NCI-H226 (cell line): ENCODE results near the gene KRT1.
"Not testable (repeated sequence)": the region's sequence is repeated elsewhere in the genome, so short reads cannot be mapped to it uniquely, and the experiment has no call there.

Experiments
- DNase-seq: peaks from one replicate; pipeline ENCODE4 v3.0.0-alpha.2; 2015

Gene KRT1

DNA sequence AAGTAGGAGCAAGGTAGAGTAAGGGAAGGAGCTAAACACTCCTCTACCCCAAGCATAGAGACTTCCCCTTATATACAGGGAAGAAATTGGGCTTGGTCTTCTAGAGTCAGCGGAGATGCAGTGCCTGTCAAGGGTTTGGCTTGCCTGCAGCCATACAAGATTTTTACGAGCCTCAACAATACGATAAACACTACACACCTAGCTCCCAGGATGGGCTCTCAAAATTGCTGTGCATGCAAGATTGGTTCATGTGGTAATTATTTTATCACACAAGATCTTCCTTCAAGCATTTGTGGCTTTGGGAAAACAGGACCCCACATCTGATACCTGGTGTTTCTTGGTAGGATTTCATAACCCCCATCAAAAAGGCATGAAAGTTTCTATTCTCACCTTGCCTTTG lies at the start of gene KRT1:
KRT1 (minus strand) TSS at position 45 of the 400 bp plus-strand sequence. CDS start 59 bp downstream, outside the sequence.
- no peak for DNase-seq

DNA sequence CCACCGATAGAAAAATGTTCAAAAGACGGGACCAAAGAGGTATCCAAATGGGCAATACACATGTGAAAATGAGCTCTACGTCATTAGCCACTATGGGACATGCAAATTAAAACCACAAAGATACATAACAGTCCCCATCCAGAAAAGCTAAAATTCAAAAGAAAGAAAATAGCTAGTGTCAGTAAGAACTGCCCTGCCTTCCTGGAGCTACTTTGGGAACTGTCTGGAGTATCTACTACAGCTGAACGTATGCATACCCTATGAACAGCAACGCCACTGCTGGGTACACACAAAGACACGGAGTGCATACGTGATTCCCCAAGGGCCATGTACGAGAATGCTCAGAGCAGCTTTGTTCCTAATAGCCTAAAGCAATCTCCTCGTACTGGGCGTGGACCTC lies 48.9 kb upstream of the KRT1 start:
- DNase-seq, result no peak

DNA sequence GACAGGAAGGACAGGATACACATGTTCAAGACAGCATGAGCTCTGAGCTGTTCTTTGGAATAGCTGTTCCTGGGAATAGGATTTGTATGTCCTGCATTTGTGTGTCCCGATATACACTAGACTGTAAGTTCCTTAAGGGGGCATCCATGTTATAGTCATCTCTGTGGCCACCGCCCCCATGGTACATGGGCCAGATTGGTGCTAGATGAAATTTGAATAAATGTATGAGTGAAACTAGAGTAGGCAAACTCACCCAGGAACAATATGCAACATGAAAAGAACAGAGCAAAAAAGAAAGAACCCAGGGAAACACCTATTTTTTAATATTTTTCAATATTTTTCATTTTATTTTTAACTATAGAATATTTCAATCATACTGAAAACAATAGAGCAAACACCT lies 48.2 kb upstream of the KRT1 start:
- DNase-seq, result no peak

DNA sequence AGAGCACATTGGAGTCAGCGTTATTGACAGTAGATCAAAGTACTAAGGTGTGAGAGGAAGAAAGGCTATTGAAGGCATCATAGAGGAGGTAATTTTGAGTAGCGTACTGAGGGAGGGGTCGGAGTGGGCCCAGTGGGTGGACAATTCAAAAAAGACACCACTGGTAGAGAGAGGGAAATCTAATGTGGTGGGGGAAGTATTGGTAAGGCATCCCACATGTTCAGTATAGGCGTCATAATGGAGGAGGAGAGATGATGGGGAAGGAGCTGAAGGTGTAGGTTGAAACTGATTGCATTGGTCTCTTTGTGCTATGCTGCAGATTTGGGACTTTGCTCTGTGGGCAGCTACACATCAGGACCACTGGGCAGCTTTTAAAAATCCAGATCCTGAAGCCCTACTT lies 46.8 kb upstream of the KRT1 start:
- no peak for DNase-seq

DNA sequence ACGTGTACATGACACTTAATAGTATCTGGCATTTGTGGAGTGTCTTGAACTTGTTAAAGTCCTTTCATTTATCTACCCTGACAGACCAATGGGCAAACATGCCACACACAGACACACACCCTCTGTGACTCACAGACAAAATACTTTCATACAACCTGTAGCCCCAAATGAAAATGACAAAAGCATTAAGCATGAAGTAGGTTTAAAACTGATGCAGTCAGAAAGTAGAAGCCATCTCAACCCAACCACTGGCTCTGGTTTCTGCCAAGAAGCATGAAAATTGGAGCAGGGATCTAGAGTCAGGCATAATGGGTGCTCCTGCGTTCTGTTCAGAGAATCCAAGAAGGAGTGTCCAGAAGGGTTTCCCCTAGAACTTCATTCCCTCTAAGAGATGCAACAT lies 46.2 kb upstream of the KRT1 start:
- no peak for DNase-seq

DNA sequence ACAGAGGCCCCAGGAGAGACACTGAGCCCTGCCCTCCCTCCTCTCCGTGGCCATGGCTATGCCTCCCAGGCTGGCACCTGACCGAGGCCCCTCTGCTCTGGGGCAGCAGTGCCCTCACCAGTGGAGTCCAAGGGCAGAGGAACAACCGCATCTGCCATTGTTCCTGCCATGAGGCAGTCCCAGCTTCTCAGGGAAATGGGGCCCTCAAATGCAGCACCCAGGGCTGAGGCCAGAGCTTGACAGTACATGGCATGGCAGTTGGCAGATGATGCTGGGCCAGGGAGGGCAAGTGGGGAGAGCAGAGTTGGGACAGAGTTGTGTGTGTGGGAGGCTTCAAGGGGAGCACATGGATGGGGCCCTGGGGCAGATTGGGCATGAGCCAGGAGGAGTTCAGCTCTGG lies 44.2 kb upstream of the KRT1 start:
- DNase-seq, result no peak

DNA sequence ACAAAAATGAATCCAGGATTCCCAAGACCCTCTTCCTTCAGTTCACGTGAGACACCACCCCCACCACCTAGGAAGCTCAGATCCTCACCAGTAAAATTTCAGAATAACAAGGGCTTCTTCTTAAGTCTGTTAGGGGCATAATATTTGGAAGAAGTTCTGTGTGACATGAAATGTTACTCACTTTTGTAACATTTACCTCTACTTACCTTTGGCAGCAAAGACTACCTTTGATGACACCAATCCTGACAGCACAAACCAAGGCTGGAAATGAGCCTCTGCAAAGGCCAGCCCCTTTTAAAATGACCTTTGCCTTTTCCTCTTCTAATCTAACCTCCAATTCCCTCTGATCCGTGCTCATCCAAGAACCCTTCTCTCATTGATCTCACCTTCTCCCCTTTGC lies 42.5 kb upstream of the KRT1 start:
- no peak for DNase-seq

DNA sequence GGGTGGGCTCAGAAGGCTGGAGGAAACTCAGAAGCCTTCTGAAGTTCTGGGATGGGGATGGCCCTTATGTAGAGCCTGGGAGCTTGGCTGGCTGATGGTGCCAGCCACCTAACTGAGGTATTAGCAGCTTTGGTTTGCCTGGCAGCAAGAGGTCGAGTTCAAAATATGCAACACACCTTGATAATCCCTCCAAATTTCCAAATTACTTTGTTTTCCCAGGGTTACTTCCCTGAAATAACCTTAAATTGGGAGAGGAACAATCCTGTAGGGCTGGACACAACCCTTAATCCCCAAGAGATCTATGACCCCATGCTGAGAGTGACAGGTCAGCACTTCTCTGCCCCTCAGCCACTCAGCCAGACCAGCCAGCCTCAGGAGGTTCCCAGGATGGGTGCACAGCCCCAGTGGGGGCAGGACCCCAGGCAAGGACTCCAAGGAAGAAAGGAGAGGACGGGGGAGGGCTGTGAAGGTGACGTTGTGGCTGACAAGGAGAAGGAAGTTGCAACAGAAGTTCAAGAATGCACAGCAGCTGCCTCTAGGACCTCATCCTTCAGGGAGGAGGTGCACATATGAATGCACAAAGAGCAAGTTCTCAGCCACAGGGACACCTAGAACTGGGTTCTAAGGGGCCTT lies 41.7 kb upstream of the KRT1 start:
- no peak for DNase-seq

DNA sequence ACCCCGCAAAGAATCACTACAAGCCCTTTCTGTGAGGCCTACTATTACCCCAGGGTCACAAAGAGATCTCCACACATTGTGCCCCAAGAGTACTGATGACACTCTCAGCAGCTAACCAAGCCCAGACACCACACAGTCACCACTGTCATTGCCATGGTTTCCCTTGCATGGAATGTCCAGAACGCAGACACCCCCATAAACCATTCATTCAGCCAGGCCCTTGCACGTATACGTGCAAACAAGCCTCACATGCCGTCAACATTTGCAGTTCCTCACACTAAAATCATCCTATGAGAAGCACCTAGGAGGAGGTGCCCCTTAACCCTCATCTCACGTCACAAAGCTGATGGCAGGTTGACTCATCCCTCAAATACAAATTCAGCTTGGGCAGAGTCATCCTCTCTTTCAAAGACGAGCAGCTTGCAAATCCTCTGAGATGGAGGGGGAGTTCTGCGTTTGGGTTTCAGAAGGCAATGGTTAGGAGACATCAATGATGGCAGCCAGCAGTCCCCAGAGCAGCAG lies 40.2 kb upstream of the KRT1 start:
- DNase-seq, result no peak

DNA sequence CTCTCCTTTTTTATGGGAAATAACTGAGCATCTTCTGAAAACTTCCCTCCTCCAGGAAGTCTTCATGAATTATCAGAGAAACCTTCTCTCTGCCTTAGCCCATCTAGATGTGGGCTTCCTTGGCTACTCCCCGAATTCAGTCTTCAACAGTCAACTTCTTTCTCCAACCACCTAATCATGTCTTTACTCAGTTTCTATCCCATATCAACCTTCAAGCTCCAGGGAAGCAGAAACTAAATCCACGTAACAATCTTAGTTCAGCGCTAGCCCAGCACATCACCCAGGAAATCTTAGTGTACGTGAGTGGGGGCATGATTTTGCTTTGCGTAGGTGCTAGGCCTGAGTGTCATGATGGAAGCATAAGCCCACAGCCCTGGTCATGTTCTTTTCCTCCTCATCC lies 35.9 kb upstream of the KRT1 start:
- DNase-seq, result no peak

DNA sequence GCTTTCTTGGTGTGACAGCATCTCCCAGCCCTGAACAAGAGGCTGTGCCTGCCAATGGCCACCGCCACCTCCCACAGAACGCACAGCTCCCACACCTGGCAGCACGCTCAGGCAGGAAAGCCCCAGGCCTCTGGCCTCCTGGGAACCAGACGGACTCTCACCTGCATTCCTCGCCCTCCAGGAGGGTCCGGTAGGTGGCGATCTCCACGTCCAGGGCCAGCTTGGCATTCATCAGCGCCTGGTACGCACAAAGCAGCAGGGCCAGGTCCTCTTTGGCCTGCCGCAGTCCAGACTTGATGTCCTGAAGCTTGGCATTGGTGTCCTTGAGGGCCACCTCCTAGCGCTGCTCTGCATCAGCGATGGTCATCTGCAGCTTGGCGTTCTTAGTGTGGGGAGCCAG lies 35.2 kb upstream of the KRT1 start:
- DNase-seq, result no peak

DNA sequence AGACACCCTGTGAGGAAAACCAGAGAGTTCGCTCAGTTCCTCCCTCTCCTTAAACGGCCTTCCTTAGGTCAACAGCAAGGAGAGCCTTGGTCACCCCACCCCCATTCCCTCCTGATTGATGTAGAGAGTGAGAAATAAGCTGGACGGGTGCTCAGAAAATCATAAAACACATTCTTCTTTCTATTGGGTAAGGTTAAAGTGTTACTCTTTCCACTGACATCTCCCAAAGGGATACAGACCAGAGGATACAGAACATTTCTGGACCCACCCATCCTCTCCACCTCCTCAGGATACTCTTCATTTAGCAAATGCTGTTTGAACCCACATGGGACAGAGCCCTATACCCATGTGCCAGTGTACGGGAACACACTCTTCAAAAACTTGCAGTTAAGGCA lies 34.7 kb upstream of the KRT1 start:
- DNase-seq, result no peak

DNA sequence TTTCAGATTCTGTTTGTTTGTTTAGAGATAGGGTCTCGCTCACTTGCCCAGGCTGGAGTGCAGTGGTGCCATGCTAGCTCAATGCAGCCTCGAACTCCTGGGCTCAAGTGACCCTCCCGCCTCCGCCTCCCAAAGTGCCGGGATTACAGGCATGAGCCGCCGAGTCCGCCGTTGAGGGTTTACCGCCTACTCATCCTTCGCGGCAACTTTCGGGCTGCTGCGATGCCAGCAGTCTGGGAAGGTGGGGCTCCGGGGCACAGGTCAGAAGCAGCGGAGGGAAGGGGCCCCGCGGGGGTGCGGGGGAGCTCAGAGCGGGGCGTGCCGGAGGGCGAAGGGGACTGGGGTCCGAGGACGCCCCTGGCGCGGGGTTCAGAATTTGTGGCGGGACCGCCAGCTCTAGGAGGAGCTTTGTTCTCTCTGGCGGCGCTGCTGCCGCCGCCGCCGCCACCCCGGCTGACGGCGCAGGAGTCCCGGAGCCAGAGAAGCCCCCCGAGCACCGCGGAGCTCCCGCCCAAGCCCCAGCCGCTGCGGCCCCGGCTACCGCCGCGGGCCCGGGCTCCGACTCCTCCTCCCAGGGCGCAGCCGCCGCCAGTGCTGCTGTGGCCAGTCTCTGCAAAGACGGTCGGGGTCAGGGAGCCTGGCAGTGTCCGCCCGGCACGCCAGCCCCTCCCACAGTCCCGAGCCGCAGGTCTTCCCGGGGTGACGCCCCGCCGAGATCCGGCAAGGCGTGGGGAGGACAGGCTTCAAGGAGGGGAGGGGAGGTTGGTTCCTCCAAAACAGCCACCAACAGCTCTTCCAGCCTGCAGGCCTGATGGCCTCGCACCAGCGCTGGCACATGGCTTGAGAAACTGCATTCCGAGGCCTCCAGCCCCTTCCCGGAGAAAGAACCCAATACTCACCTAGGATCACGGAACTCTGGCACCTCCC lies 34.0 kb upstream of the KRT1 start:
- DNase-seq, result no peak

DNA sequence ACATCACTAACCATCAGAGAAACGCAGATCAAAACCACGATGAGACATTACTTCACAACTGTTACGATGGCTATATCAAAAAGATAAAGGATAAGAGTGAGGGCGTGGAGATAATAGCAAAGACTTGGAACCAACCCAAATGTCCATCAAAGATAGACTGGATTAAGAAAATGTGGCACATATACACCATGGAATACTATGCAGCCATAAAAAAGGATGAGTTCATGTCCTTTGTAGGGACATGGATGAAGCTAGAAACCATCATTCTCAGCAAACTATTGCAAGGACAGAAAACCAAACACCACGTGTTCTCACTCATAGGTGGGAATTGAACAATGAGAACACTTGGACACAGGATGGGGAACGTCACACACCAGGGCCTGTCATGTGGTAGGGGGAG lies 31.9 kb upstream of the KRT1 start:
- not testable (repeated sequence) for DNase-seq

DNA sequence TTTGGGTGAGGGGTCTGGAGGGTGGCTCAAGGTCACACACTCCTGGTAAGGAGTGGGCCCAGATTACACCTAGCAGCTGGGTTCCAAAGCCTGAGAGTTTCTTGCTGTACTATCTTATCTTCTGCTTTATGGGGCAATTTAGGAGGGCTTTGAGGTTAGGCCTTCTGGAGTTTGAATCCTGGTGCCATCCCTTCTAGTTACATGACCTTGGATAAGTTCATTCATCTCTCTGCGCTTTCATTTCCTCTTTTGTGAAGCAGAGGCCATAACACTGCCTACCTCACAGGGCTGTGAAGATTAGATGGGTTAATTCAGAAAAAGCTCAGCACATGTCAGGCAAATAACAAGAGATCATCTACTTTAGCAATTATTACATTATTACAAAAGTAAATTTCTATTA lies 30.5 kb upstream of the KRT1 start:
- no peak for DNase-seq

DNA sequence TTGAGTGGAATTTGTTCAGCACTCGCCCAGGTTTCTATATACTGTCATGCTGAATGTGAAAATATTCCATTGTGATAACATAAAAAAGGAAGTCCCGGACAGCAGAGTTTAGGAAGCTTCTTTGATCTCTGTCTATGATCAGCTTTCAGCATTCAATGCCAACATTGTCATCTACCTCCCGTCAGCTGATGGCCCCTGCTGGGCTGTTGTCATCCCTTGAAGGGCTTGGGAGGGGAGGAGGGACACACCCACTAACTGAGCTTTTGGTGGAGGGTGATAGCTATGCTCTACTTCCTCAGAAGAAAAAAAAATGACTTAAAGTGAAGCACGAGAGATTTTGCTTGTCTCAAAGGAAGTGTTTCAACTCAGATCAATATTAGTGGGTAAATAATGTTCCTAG lies 27.8 kb upstream of the KRT1 start:
- DNase-seq, result no peak

DNA sequence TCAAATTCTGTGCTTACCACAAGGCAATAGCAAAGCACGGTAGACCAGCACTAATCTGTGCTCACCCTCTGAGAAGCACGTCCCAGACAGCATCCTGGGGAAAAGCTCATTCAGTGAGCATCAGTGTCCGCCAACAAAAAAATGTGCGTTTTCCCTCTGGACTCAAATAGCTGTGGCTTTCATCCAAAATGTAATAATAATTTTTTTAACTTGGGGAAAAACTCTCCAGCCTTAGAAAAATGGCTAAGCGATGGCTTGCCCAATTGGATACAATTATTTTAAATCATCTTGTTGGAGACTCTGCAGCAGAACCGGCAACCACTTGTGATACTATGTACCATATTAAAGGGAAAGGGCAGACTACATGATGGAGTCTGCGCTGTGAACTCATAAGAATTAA lies 24.3 kb upstream of the KRT1 start:
- no peak for DNase-seq

DNA sequence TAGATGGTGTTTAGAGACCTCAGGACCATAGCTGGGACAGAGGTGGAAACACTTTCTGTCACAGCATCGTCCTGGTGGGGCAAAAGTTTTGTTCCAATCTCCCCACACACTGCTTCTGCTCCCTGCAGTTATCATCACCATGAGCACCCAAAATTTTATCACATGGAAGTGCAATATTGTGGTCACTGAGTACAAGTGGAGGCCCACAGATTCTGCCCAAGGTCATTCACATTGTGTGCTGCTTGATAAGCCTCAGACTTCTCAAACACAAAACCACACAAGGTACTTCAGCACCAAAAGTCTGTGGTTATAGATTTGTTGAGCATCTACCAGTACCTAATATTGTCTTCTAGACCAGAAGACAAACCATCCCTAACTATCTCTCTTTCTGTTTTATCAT lies 23.7 kb upstream of the KRT1 start:
- DNase-seq, result no peak

DNA sequence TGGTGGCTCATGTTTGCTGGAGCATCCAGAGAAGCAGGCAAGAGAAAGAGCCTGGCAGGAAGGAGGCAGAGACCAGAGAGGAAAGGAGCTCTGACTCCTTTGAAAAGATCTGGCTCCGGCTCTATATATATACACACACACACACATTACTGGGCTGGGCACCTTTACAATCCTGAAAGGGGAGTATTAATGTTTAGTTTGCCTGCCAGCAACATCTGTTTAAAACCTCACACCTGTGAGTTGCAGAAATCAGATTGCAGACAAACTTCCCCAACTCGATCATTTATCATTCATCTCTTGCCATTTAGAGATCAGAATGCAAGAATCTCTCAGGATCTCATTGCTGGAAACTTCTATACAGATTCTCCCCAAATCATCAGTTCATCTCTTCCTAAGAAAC lies 23.2 kb upstream of the KRT1 start, which contains the start of gene KRT77:
KRT77 (minus strand) TSS at position 101 of the 400 bp plus-strand sequence; CDS start at position 11, 90 bp downstream.
- DNase-seq, result no peak

DNA sequence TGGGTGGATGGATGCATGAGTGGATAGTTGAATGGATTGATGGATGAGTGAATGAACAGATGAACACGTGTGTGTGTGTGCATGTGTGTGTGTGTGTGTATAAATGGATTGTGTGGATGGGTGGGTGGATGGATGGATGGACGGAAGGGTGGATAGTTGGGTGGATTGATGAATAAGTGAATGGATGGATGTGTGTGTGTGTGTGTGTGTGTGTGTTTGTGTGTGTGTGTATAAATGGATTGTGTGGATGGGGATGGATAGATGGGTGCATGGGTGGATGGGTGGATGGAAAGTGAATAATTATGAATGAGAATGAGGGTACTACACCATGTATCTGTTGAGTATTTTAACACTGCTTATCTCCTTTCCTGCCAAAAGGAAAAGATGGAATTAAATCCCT lies 22.1 kb upstream of the KRT1 start:
- DNase-seq, result no peak

DNA sequence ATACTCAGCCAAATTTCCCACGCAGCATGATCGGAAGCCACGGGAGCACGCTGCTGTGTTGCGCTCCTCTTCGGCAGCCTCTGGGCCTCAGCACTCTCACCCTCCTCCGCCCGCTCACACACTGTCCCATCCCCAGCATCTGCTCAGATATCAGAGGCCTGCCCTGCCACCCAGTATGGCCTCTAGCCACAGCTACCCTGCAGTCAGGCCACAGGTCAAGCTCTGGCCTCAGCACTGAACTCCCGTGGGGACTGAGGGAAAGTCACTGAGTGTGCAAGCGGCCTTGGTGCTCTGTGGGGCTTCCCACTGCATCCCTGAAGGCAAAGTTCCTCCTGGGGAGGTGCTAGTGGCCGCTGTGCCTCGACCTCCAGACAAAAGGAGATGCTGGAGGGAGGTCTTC lies 21.1 kb upstream of the KRT1 start:
- no peak for DNase-seq

DNA sequence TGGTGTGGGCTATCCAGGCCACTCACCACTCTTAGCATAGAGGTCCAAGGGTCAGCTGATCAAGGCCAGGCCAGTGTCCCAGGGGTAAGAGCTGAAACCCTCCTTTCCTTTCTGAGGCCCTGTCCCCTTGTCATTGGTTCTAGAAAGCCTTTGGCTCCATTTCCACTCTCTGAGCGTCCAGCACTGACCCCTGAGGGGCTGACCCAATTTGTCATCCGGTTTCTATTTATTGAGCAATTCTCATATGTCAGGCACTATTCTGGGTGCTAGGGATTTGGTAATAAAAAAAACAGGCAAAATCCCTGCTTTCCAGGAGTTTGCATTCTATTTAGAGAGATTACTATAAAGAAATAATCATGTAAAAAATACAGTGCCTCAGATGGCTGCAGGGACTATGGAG lies 19.8 kb upstream of the KRT1 start:
- DNase-seq, result no peak

DNA sequence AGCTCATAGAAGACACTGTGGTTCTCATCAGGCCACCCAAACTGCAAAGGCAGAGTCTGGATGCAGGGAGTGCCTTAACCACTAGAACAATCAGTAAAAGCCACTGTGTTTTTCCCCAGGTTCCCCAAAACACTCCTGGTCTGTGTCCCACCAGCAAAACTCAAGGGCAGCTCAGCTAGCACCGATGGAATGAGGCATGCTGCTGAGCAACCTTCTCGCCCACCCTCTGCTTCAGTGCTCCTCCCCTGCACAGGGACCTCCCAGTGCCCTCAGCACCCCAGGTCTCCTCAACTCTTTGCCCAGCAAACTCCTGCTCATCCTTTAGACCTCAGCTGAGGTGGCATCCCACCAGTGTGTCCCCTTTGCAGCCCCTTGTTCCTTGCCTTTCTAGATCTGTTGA lies 19.2 kb upstream of the KRT1 start:
- no peak for DNase-seq

DNA sequence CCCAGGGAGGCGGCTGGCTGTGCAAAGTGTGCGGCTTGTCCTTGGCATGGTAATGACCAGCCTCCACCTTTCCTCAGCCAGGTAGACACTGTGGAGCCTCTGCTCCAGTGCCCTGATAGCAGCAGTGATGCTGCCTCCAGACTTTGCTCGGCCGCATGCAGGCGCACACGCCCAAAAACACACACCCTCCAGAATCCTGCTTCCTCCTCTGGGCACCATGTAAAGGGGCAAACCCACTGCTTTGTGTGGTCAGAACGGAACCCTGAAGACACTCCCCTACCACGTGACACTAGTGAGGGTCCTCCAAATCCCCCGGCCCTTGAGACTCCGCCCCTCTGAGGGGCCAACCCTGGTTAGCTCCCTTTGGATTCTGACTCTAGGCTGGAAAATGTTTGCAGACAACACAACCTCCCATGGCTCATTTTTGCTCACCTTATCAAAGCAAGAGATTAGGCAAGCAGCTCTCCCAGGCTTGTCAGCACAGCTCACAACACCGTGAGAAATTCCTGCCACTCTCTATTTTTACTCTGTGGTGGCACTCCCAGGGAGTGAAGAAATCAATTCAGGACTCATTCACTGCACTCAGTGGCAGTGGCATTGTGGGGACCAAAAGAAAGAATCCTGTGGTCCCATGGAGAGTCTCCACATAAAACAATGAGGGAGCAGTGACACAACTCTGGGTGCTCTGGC lies 18.6 kb upstream of the KRT1 start:
- DNase-seq, result peak; percentile 13
